ENCODE measurements around the gene CDHR1. TPM values are rescaled to one million over a fixed set of nuclear protein-coding genes. Genes with fewer than 3 reads are reported as not detected.
"Not testable (repeated sequence)": the region's sequence is repeated elsewhere in the genome, so short reads cannot be mapped to it uniquely, and the experiment has no call there.

Gene CDHR1
- total and polyA plus RNA-seq, 4 donors: 0.07 to 0.51 (median 0.14) TPM

DNA sequence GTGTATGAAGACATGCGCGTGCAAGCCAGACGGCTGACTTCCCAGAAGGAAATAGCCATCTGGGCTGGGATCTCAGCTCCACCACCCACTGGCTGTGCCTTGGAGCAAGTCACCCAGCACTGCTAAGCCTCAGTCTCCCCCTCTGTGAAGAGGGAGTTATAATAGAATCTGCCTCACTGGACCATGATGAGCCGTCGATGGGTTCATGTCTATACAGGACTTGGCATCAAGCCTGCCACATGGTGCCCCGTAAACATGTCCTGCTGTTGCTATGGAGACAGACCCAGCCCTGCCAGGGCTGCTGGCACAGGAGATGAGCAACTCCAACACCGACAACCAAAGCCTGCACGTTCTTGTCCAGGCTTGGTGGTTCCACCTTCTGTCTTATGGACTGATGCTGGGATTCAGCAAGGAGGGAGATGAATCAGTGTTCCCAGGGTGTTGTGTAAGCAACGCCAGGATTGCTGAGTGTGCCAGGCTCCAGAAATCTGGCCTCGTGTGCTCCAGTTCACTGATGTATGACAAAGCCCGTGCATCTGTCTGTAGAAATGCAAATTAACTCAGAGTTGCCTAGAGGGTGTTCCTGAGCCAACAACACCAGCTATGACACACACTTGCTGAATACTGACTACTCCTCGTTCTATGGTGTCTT, 15.2 kb upstream of the CDHR1 start:
- H3K27me3 ChIP-seq (ENCODE audit: control insufficient read depth in 4 of 4, insufficient read depth in 4 of 4, low read length in 3 of 4): no peaks in the 10 kb centered on the region
- H3K9ac ChIP-seq (ENCODE audit: low read depth in 1 of 2, low read length in 2 of 2): no peak overlapping the region
- no peaks in the 10 kb centered on the region for H3K9me3 ChIP-seq (ENCODE audit: control insufficient read depth in 4 of 4, low read length in 3 of 4)
- H3K4me3 ChIP-seq (ENCODE audit: low read depth in 1 of 3, low read length in 3 of 3): no peak overlapping the region
- H3K4me1 ChIP-seq (ENCODE audit: control insufficient read depth in 4 of 4, insufficient read depth in 4 of 4, low read length in 3 of 4): no peaks in the 10 kb centered on the region
- DNase-seq (ENCODE audit: low spot score): no peak
- no peaks in the 10 kb centered on the region for H3K36me3 ChIP-seq (ENCODE audit: control insufficient read depth in 4 of 4, insufficient read depth in 3 of 4, low read depth in 1 of 4, low read length in 3 of 4)
- no peak overlapping the region for H3K27ac ChIP-seq (ENCODE audit: low read depth in 1 of 2, low read length in 2 of 2)
- 73% methylated on average over 12 of the region's 12 CpGs for WGBS
- TF ChIP-seq TAF1 (conservative IDR thresholded peaks at IDR 0.05): no peak
- TF ChIP-seq EGR1 (IDR thresholded peaks at IDR 0.05; ENCODE audit: low read depth in 2 of 2): no peak
- no peak for TF ChIP-seq RXRA (IDR thresholded peaks at IDR 0.05)
- TF ChIP-seq NR2F2 (IDR thresholded peaks at IDR 0.05): no peak
- no peak for TF ChIP-seq FOXA1 (IDR thresholded peaks at IDR 0.05)
- TF ChIP-seq YY1 (IDR thresholded peaks at IDR 0.05): no peak
- TF ChIP-seq, protein P1, sequence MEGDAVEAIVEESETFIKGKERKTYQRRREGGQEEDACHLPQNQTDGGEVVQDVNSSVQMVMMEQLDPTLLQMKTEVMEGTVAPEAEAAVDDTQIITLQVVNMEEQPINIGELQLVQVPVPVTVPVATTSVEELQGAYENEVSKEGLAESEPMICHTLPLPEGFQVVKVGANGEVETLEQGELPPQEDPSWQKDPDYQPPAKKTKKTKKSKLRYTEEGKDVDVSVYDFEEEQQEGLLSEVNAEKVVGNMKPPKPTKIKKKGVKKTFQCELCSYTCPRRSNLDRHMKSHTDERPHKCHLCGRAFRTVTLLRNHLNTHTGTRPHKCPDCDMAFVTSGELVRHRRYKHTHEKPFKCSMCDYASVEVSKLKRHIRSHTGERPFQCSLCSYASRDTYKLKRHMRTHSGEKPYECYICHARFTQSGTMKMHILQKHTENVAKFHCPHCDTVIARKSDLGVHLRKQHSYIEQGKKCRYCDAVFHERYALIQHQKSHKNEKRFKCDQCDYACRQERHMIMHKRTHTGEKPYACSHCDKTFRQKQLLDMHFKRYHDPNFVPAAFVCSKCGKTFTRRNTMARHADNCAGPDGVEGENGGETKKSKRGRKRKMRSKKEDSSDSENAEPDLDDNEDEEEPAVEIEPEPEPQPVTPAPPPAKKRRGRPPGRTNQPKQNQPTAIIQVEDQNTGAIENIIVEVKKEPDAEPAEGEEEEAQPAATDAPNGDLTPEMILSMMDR (IDR thresholded peaks at IDR 0.05; ENCODE audit: low read depth, low read length, missing input control): no peak
- TF ChIP-seq, protein P2, sequence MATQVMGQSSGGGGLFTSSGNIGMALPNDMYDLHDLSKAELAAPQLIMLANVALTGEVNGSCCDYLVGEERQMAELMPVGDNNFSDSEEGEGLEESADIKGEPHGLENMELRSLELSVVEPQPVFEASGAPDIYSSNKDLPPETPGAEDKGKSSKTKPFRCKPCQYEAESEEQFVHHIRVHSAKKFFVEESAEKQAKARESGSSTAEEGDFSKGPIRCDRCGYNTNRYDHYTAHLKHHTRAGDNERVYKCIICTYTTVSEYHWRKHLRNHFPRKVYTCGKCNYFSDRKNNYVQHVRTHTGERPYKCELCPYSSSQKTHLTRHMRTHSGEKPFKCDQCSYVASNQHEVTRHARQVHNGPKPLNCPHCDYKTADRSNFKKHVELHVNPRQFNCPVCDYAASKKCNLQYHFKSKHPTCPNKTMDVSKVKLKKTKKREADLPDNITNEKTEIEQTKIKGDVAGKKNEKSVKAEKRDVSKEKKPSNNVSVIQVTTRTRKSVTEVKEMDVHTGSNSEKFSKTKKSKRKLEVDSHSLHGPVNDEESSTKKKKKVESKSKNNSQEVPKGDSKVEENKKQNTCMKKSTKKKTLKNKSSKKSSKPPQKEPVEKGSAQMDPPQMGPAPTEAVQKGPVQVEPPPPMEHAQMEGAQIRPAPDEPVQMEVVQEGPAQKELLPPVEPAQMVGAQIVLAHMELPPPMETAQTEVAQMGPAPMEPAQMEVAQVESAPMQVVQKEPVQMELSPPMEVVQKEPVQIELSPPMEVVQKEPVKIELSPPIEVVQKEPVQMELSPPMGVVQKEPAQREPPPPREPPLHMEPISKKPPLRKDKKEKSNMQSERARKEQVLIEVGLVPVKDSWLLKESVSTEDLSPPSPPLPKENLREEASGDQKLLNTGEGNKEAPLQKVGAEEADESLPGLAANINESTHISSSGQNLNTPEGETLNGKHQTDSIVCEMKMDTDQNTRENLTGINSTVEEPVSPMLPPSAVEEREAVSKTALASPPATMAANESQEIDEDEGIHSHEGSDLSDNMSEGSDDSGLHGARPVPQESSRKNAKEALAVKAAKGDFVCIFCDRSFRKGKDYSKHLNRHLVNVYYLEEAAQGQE (IDR thresholded peaks at IDR 0.05): no peak
- TF ChIP-seq SP1 (IDR thresholded peaks at IDR 0.05): no peak
- no peak for TF ChIP-seq MAX (IDR thresholded peaks at IDR 0.05)
- TF ChIP-seq FOXA2 (IDR thresholded peaks at IDR 0.05): no peak

GRCh38 chr10:84180386-84180785, 14.0 kb upstream of the CDHR1 start:
- WGBS: 94% methylated on average over 20 of the region's 22 CpGs
- H3K9ac ChIP-seq (ENCODE audit: low read depth in 1 of 2, low read length in 2 of 2); H3K9me3 ChIP-seq (ENCODE audit: control insufficient read depth in 4 of 4, low read length in 3 of 4); H3K27me3 ChIP-seq (ENCODE audit: control insufficient read depth in 4 of 4, insufficient read depth in 4 of 4, low read length in 3 of 4); H3K4me1 ChIP-seq (ENCODE audit: control insufficient read depth in 4 of 4, insufficient read depth in 4 of 4, low read length in 3 of 4); H3K27ac ChIP-seq (ENCODE audit: low read depth in 1 of 2, low read length in 2 of 2); H3K36me3 ChIP-seq (ENCODE audit: control insufficient read depth in 4 of 4, insufficient read depth in 3 of 4, low read depth in 1 of 4, low read length in 3 of 4); DNase-seq (ENCODE audit: low spot score); H3K4me3 ChIP-seq (ENCODE audit: low read depth in 1 of 3, low read length in 3 of 3): not testable (repeated sequence)

GRCh38 chr10:84181631-84182030, 12.7 kb upstream of the CDHR1 start:
- Histone ChIP-seq H3K36me3 (ENCODE audit: control insufficient read depth in 4 of 4, insufficient read depth in 3 of 4, low read depth in 1 of 4, low read length in 3 of 4) (no peaks in the 10 kb centered on the region), H3K4me3 (ENCODE audit: low read depth in 1 of 3, low read length in 3 of 3) (no peak overlapping the region), H3K9me3 (ENCODE audit: control insufficient read depth in 4 of 4, low read length in 3 of 4) (no peaks in the 10 kb centered on the region), H3K27ac (ENCODE audit: low read depth in 1 of 2, low read length in 2 of 2) (no peak overlapping the region), H3K9ac (ENCODE audit: low read depth in 1 of 2, low read length in 2 of 2) (no peak overlapping the region), H3K27me3 (ENCODE audit: control insufficient read depth in 4 of 4, insufficient read depth in 4 of 4, low read length in 3 of 4) (no peaks in the 10 kb centered on the region), H3K4me1 (ENCODE audit: control insufficient read depth in 4 of 4, insufficient read depth in 4 of 4, low read length in 3 of 4) (no peaks in the 10 kb centered on the region)
- WGBS: 84% methylated on average over 5 of the region's 5 CpGs
- DNase-seq (ENCODE audit: low spot score): no peak
- TF ChIP-seq GABPA (IDR thresholded peaks at IDR 0.05 in 1 of 2, conservative IDR thresholded peaks at IDR 0.05 in 1 of 2) (no peak), EGR1 (IDR thresholded peaks at IDR 0.05; ENCODE audit: low read depth in 2 of 2) (no peak), FOXA2 (IDR thresholded peaks at IDR 0.05) (no peak), TAF1 (conservative IDR thresholded peaks at IDR 0.05) (no peak), YY1 (IDR thresholded peaks at IDR 0.05) (no peak)
- TF ChIP-seq, protein P1 (IDR thresholded peaks at IDR 0.05; ENCODE audit: low read depth, low read length, missing input control): no peak
- TF ChIP-seq, protein P3, sequence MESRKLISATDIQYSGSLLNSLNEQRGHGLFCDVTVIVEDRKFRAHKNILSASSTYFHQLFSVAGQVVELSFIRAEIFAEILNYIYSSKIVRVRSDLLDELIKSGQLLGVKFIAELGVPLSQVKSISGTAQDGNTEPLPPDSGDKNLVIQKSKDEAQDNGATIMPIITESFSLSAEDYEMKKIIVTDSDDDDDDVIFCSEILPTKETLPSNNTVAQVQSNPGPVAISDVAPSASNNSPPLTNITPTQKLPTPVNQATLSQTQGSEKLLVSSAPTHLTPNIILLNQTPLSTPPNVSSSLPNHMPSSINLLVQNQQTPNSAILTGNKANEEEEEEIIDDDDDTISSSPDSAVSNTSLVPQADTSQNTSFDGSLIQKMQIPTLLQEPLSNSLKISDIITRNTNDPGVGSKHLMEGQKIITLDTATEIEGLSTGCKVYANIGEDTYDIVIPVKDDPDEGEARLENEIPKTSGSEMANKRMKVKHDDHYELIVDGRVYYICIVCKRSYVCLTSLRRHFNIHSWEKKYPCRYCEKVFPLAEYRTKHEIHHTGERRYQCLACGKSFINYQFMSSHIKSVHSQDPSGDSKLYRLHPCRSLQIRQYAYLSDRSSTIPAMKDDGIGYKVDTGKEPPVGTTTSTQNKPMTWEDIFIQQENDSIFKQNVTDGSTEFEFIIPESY (IDR thresholded peaks at IDR 0.05): no peak

Measured in liver (tissue), 9 donors.